ENCODE measurements around the gene FBRSL1. TPM values are rescaled to one million over a fixed set of nuclear protein-coding genes. Genes with fewer than 3 reads are reported as not detected.

FBRSL1 gene
- total and polyA plus RNA-seq, 4 donors, result 2.5 to 35.5 (median 5.6) TPM

- H3K4me3 ChIP-seq (ENCODE audit: low read depth in 1 of 3, low read length in 3 of 3), result no peak overlapping the region
- no peaks in the 10 kb centered on the region for H3K9me3 ChIP-seq (ENCODE audit: control insufficient read depth in 4 of 4, low read length in 3 of 4)
- no peak for DNase-seq (ENCODE audit: low spot score)
- 78% methylated on average over 28 of the region's 28 CpGs for WGBS
- peaks cover 0 to 3% (median 0%) of the 10 kb centered on the region in 4 donors for H3K27me3 ChIP-seq (ENCODE audit: control insufficient read depth in 4 of 4, insufficient read depth in 4 of 4, low read length in 3 of 4)
- H3K27ac ChIP-seq (ENCODE audit: low read depth in 1 of 2, low read length in 2 of 2), result no peak overlapping the region
- no peak for TF ChIP-seq YY1 (IDR thresholded peaks at IDR 0.05)
- TF ChIP-seq RAD21 (IDR thresholded peaks at IDR 0.05), result no peak
- no peak for TF ChIP-seq TAF1 (conservative IDR thresholded peaks at IDR 0.05)
- no peak for TF ChIP-seq SP1 (IDR thresholded peaks at IDR 0.05)
- TF ChIP-seq HNF4G (IDR thresholded peaks at IDR 0.05), result no peak
- no peak for TF ChIP-seq FOXA1 (IDR thresholded peaks at IDR 0.05)
- TF ChIP-seq RXRA (IDR thresholded peaks at IDR 0.05), result no peak
- TF ChIP-seq EGR1 (IDR thresholded peaks at IDR 0.05; ENCODE audit: low read depth in 2 of 2), result no peak
- no peak for TF ChIP-seq JUND (IDR thresholded peaks at IDR 0.05)
- no peak for TF ChIP-seq GABPA (IDR thresholded peaks at IDR 0.05 in 1 of 2, conservative IDR thresholded peaks at IDR 0.05 in 1 of 2)
- TF ChIP-seq MAX (IDR thresholded peaks at IDR 0.05), result no peak
- TF ChIP-seq NR2F2 (IDR thresholded peaks at IDR 0.05), result no peak
- TF ChIP-seq HNF4A (conservative IDR thresholded peaks at IDR 0.05), result no peak
- H3K4me1 ChIP-seq (ENCODE audit: control insufficient read depth in 4 of 4, insufficient read depth in 4 of 4, low read length in 3 of 4), result no peaks in the 10 kb centered on the region
- H3K9ac ChIP-seq (ENCODE audit: low read depth in 1 of 2, low read length in 2 of 2), result no peak overlapping the region
- H3K36me3 ChIP-seq (ENCODE audit: control insufficient read depth in 4 of 4, insufficient read depth in 3 of 4, low read depth in 1 of 4, low read length in 3 of 4), result no peaks in the 10 kb centered on the region
Measured at GRCh38 chr12:132456186-132456943, 33.6 kb upstream of the FBRSL1 start.

- TF ChIP-seq HNF4G (IDR thresholded peaks at IDR 0.05), result no peak
- no peak for TF ChIP-seq TAF1 (conservative IDR thresholded peaks at IDR 0.05)
- no peak for TF ChIP-seq FOXA1 (IDR thresholded peaks at IDR 0.05)
- TF ChIP-seq ATF3 (IDR thresholded peaks at IDR 0.05), result no peak
- TF ChIP-seq NR2F2 (IDR thresholded peaks at IDR 0.05), result no peak
- no peak for TF ChIP-seq HNF4A (conservative IDR thresholded peaks at IDR 0.05)
- TF ChIP-seq CTCF (IDR thresholded peaks at IDR 0.05; ENCODE audit: low read depth, low read length, missing input control), result no peak
- no peak for TF ChIP-seq FOXA2 (IDR thresholded peaks at IDR 0.05)
- no peak for TF ChIP-seq EGR1 (IDR thresholded peaks at IDR 0.05; ENCODE audit: low read depth in 2 of 2)
- TF ChIP-seq YY1 (IDR thresholded peaks at IDR 0.05), result no peak
- no peak for TF ChIP-seq MAX (IDR thresholded peaks at IDR 0.05)
- no peak for TF ChIP-seq GABPA (IDR thresholded peaks at IDR 0.05 in 1 of 2, conservative IDR thresholded peaks at IDR 0.05 in 1 of 2)
- TF ChIP-seq REST (IDR thresholded peaks at IDR 0.05), result no peak
- TF ChIP-seq SP1 (IDR thresholded peaks at IDR 0.05), result no peak
- TF ChIP-seq ZBTB33 (IDR thresholded peaks at IDR 0.05), result no peak
- Histone ChIP-seq H3K4me1 (ENCODE audit: control insufficient read depth in 4 of 4, insufficient read depth in 4 of 4, low read length in 3 of 4) (no peaks in the 10 kb centered on the region), H3K27me3 (ENCODE audit: control insufficient read depth in 4 of 4, insufficient read depth in 4 of 4, low read length in 3 of 4) (peaks cover 0 to 3% (median 0%) of the 10 kb centered on the region in 4 donors), H3K9ac (ENCODE audit: low read depth in 1 of 2, low read length in 2 of 2) (no peak overlapping the region), H3K27ac (ENCODE audit: low read depth in 1 of 2, low read length in 2 of 2) (no peak overlapping the region), H3K36me3 (ENCODE audit: control insufficient read depth in 4 of 4, insufficient read depth in 3 of 4, low read depth in 1 of 4, low read length in 3 of 4) (no peaks in the 10 kb centered on the region), H3K9me3 (ENCODE audit: control insufficient read depth in 4 of 4, low read length in 3 of 4) (no peaks in the 10 kb centered on the region), H3K4me3 (ENCODE audit: low read depth in 1 of 3, low read length in 3 of 3) (no peak overlapping the region)
- WGBS, result 74% methylated on average over 38 of the region's 38 CpGs
- DNase-seq (ENCODE audit: low spot score), result no peak
Measured at GRCh38 chr12:132456944-132457495, 32.9 kb upstream of the FBRSL1 start.

All from liver (tissue), 9 donors.